Measurements from ENCODE around the gene MSL1.

MSL1 gene

GRCh38 chr17:40091691-40092397 is 29.9 kb upstream of the MSL1 start:
- DNase-seq (ENCODE audit: low read depth, low spot score): no peak

GRCh38 chr17:40092581-40092980 is 29.2 kb upstream of the MSL1 start:
- no peak for DNase-seq (ENCODE audit: low read depth, low spot score)

GRCh38 chr17:40093005-40093579 is 28.7 kb upstream of the MSL1 start:
- no peak for DNase-seq (ENCODE audit: low read depth, low spot score)

GRCh38 chr17:40093580-40094201 is 28.1 kb upstream of the MSL1 start:
- no peak for DNase-seq (ENCODE audit: low read depth, low spot score)

- DNase-seq (ENCODE audit: low read depth, low spot score): no peak
Measured at GRCh38 chr17:40094874-40095273, 26.9 kb upstream of the MSL1 start.

- no peak for DNase-seq (ENCODE audit: low read depth, low spot score)
Measured at GRCh38 chr17:40095351-40095943, 26.3 kb upstream of the MSL1 start.

- no peak for DNase-seq (ENCODE audit: low read depth, low spot score)
Measured at GRCh38 chr17:40095944-40096791, 25.6 kb upstream of the MSL1 start.

- no peak for DNase-seq (ENCODE audit: low read depth, low spot score)
Measured at GRCh38 chr17:40097087-40097486, 24.7 kb upstream of the MSL1 start.

GRCh38 chr17:40097931-40098845 is 23.6 kb upstream of the MSL1 start:
- DNase-seq (ENCODE audit: low read depth, low spot score): no peak

GRCh38 chr17:40098846-40099618 is 22.7 kb upstream of the MSL1 start:
- DNase-seq (ENCODE audit: low read depth, low spot score): peak; percentile 87

GRCh38 chr17:40099619-40100418 is 22.0 kb upstream of the MSL1 start:
- DNase-seq (ENCODE audit: low read depth, low spot score): no peak

- no peak for DNase-seq (ENCODE audit: low read depth, low spot score)
Measured at GRCh38 chr17:40100419-40100668, 21.4 kb upstream of the MSL1 start, which contains the start of gene NR1D1. TSS of gene NR1D1 (minus strand) at chr17:40100589. CDS start at chr17:40100094, 495 bp downstream.

- peak; percentile 94 for DNase-seq (ENCODE audit: low read depth, low spot score)
Measured at GRCh38 chr17:40100669-40101366, 21.0 kb upstream of the MSL1 start.

GRCh38 chr17:40101367-40102210 is 20.2 kb upstream of the MSL1 start:
- DNase-seq (ENCODE audit: low read depth, low spot score): no peak

- DNase-seq (ENCODE audit: low read depth, low spot score): no peak
Measured at GRCh38 chr17:40103071-40103661, 18.6 kb upstream of the MSL1 start.

GRCh38 chr17:40103688-40104087 is 18.1 kb upstream of the MSL1 start:
- DNase-seq (ENCODE audit: low read depth, low spot score): no peak
